DMS153 treated with DMSO at 0.1 percent for 48 hours (cell line): ENCODE measurements around the gene CACNA1E.

Source experiments
- DNase-seq: peaks from one replicate; lab custom pipeline; 2025; ENCODE audit not compliant: unreplicated experiment; lab: John Stamatoyannopoulos, UW

Gene CACNA1E

GRCh38 chr1:181482521-181483284 is 614 bp upstream of the CACNA1E start:
- peak; percentile 74 for DNase-seq

GRCh38 chr1:181484821-181485220 is 1.5 kb downstream of the CACNA1E start:
- no peak for DNase-seq

- DNase-seq, result peak; percentile 63
Observed at GRCh38 chr1:181485287-181486097, 2.2 kb downstream of the CACNA1E start.

- no peak for DNase-seq
Observed at GRCh38 chr1:181486098-181486420, 2.7 kb downstream of the CACNA1E start.

GRCh38 chr1:181488866-181489265 is 5.5 kb downstream of the CACNA1E start:
- DNase-seq, result no peak

GRCh38 chr1:181490276-181490675 is 7.0 kb downstream of the CACNA1E start:
- DNase-seq, result no peak

- no peak for DNase-seq
Observed at GRCh38 chr1:181490740-181491712, 7.7 kb downstream of the CACNA1E start.

GRCh38 chr1:181493166-181493565 is 9.8 kb downstream of the CACNA1E start:
- DNase-seq, result no peak

- DNase-seq, result no peak
Observed at GRCh38 chr1:181493885-181494284, 10.6 kb downstream of the CACNA1E start.

GRCh38 chr1:181496759-181497158 is 13.4 kb downstream of the CACNA1E start:
- DNase-seq, result no peak

GRCh38 chr1:181497870-181498269 is 14.6 kb downstream of the CACNA1E start:
- DNase-seq, result no peak

- DNase-seq, result no peak
Observed at GRCh38 chr1:181499825-181500224, 16.5 kb downstream of the CACNA1E start.

- DNase-seq, result no peak
Observed at GRCh38 chr1:181500636-181501035, 17.3 kb downstream of the CACNA1E start.

- DNase-seq, result no peak
Observed at GRCh38 chr1:181501612-181502011, 18.3 kb downstream of the CACNA1E start.

GRCh38 chr1:181503171-181503810 is 20.0 kb downstream of the CACNA1E start:
- no peak for DNase-seq

- DNase-seq, result peak; percentile 62
Observed at GRCh38 chr1:181504399-181504842, 21.1 kb downstream of the CACNA1E start.

- no peak for DNase-seq
Observed at GRCh38 chr1:181506563-181507353, 23.4 kb downstream of the CACNA1E start.

- no peak for DNase-seq
Observed at GRCh38 chr1:181508486-181509165, 25.3 kb downstream of the CACNA1E start.

- peak; percentile 55 for DNase-seq
Observed at GRCh38 chr1:181513786-181514297, 30.5 kb downstream of the CACNA1E start.
